NCI-H1417 (cell line): ENCODE data around the gene HACD1.

ENCODE experiments used
- DNase-seq, 3 experiments: peaks; one replicate each; lab custom pipeline; 2025; lab: John Stamatoyannopoulos, UW

HACD1 gene

DNA sequence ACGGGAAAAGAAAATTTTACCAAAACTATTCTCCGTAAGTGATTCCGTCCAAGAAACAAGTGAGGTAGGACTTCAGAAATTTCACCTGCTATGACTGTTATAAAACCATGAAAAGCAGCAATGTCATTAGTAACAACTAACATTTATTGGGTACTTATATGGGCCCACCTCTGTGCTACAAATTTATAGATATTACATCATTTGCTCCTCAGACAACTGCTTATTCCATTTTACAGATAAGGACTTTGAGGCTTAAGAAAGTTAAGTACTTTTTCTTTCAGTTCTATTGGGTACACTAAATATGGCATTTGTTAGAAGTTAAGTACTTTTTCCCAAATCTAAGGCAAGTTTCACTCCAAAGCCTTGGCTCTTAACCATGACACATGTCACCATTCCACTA, 36.3 kb downstream of the HACD1 start:
- no peak for DNase-seq

- no peak for DNase-seq
Measured at GRCh38 chr10:17578603-17579002, 38.6 kb downstream of the HACD1 start.

DNA sequence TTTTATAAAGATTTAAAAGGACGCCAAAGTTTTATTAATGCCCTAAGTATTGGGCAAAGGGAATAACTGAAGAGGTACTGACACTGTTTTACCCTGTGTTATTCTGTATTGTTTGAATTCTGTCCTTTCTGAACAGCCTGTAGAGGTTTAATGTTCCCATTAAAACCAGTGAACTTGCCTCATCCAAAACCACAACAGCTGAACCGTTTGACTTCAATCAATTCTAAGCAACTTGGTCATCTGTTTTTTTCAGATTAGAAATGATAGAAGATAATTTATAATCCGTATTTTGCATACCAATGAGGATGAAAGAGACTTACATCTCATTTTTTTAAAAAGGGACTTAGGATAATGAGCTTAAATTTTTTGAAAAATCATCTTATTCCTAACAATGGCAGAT, 40.4 kb downstream of the HACD1 start:
- no peak for DNase-seq

GRCh38 chr10:17564911-17565310, 52.3 kb downstream of the HACD1 start:
- no peak for DNase-seq

- no peak for DNase-seq
Measured at GRCh38 chr10:17563452-17563851, 53.7 kb downstream of the HACD1 start.

DNA sequence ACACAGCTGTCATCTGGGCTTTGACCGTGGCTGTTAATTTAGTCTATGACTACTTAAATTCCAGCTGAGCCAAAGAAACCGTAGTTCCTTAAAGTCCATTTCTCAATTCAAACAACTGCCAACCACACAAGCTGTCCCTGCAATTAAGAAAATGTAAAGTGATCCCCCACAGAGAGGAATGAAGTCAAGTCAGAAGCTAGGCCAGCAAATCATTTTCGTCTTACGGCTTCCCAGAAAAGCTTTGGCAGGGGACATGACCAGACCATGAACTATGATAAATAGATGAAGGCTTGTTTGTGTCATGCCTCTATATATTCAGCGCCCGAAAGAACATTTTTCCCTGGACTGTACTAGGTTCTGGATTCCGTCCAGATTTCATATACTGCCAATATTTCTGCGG, 54.6 kb downstream of the HACD1 start:
- DNase-seq: peak in 2 of 3 experiments; percentile 72 to 95

DNA sequence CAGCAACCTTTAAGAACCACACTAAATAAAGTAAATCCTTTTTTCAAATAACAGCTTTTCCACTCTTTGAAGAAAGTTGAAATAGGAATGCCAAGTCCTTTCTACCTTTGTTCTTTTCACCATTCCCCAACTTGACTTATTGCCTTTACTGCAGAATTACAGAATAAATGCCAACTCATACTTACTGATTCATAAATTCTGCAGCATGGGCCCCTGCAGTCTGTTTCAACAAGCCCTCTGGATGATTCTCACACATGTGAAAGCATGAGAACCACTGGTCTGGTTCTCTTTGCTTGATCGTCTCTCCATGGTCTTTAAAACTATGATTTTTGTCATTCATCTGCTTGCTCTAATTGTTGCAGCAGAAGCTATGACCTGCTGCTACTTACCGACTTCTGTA, 56.1 kb downstream of the HACD1 start:
- DNase-seq: no peak

DNA sequence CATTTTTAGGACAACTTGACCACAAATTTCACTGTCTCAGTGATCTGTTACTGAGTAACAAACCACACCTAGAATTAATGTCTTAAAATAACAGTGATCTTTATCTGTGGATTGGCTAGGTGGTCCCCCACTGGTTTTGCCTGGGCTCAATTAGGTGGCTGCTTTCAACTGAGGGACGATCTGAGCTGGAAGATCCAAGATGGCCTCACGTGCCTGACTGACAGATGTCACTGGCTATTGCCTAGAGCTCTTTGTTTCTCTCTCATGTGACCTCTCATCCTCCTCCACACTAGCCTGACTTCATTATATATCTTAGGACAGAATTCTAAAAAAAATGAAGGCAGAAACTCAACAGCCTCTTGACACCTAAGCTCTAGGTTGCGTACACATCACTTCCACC, 59.7 kb downstream of the HACD1 start:
- DNase-seq: no peak

DNA sequence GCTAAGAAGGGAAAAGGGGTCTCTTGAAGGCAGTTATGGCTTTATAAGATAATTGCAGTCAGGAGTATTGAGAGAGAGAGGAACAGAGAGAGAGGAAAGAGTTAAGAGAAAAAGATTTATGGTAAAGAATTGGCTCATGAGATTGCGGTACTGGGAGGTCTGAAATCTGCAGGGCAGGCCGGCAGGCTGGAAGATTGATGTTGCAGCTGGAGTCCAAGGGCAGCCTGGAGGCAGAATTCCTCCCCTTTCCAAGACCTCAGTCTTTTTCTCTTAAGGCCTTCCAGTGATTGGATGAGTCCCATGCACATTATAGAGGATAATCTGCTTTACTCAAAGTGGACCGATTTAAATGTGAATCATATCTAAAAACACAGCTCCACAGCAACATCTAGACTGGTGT, 68.4 kb downstream of the HACD1 start:
- DNase-seq: no peak

DNA sequence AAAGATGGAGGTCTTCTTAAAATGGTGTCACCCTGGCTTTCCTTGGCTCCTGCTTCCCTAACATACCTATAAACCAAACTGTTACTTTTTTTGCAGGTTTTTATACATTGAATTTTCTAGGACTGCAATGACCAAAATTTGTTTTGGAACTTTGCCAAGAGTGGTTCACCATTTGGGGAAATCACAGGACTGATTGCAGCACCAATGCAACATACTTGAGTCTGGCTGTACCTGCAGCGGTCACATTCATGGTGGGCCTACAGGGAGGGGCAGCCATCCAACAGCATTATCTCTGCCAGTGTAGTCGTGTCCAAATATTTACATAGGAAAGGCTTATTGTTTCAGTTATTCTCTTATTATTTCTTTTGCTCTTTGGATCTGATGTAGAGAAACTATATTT, 69.0 kb downstream of the HACD1 start:
- no peak for DNase-seq

GRCh38 chr10:17547060-17547459, 70.1 kb downstream of the HACD1 start:
- DNase-seq: no peak

GRCh38 chr10:17544465-17544864, 72.7 kb downstream of the HACD1 start:
- DNase-seq: no peak
